Brain pericyte (primary cell): ENCODE data around the gene MAGEB3.

Source experiments
- DNase-seq: peaks from one replicate; pipeline ENCODE4 v3.0.0-alpha.2; 2012; ENCODE audit warnings: low read depth, low spot score

The MAGEB3 gene

GRCh38 chrX:30280428-30280827, 50.0 kb downstream of the MAGEB3 start:
- DNase-seq: no peak

GRCh38 chrX:30282527-30282926, 52.1 kb downstream of the MAGEB3 start:
- DNase-seq: no peak

GRCh38 chrX:30283456-30284200, 53.2 kb downstream of the MAGEB3 start:
- peak; percentile 29 for DNase-seq
